Activated naive CD8-positive, alpha-beta T cell treated with anti-CD3 and anti-CD28 coated beads, Interleukin-2, amount 50 U/mL, for 16 hours (primary cell): ENCODE results near the gene CCDC146.
"Not testable (repeated sequence)": the region's sequence is repeated elsewhere in the genome, so short reads cannot be mapped to it uniquely, and the experiment has no call there.

Experiments used
- DNase-seq: peaks from one replicate; pipeline ENCODE4 v3.0.0-alpha.2; 2020; ENCODE audit warnings: low read depth, low spot score

Gene CCDC146

GRCh38 chr7:77200542-77200941 is 78.1 kb downstream of the CCDC146 start:
- no peak for DNase-seq

- DNase-seq: no peak
Observed at GRCh38 chr7:77202481-77202976, 80.1 kb downstream of the CCDC146 start.

- no peak for DNase-seq
Observed at GRCh38 chr7:77205706-77206105, 83.3 kb downstream of the CCDC146 start.

GRCh38 chr7:77208416-77208815 is 86.0 kb downstream of the CCDC146 start:
- no peak for DNase-seq

- no peak for DNase-seq
Observed at GRCh38 chr7:77209479-77210139, 87.2 kb downstream of the CCDC146 start.

GRCh38 chr7:77216181-77216845 is 93.9 kb downstream of the CCDC146 start:
- no peak for DNase-seq

- DNase-seq: no peak
Observed at GRCh38 chr7:77217474-77218185, 95.2 kb downstream of the CCDC146 start.

GRCh38 chr7:77219701-77220331 is 97.4 kb downstream of the CCDC146 start:
- not testable (repeated sequence) for DNase-seq

GRCh38 chr7:77222065-77222464 is 99.7 kb downstream of the CCDC146 start:
- no peak for DNase-seq

- no peak for DNase-seq
Observed at GRCh38 chr7:77222819-77223218, 100.4 kb downstream of the CCDC146 start.

GRCh38 chr7:77223261-77223660 is 100.8 kb downstream of the CCDC146 start:
- DNase-seq: no peak

- DNase-seq: no peak
Observed at GRCh38 chr7:77226357-77226839, 104.0 kb downstream of the CCDC146 start.

GRCh38 chr7:77228795-77229194 is 106.4 kb downstream of the CCDC146 start:
- DNase-seq: not testable (repeated sequence)

GRCh38 chr7:77232467-77232866 is 110.1 kb downstream of the CCDC146 start:
- no peak for DNase-seq

- DNase-seq: no peak
Observed at GRCh38 chr7:77235276-77235675, 112.9 kb downstream of the CCDC146 start.

GRCh38 chr7:77238703-77239136 is 116.3 kb downstream of the CCDC146 start:
- DNase-seq: no peak

GRCh38 chr7:77239471-77239870 is 117.1 kb downstream of the CCDC146 start:
- no peak for DNase-seq

GRCh38 chr7:77242068-77242467 is 119.7 kb downstream of the CCDC146 start:
- DNase-seq: no peak

GRCh38 chr7:77242554-77242953 is 120.1 kb downstream of the CCDC146 start:
- DNase-seq: no peak

- no peak for DNase-seq
Observed at GRCh38 chr7:77244222-77244934, 122.0 kb downstream of the CCDC146 start.
